HG03108 (cell line): ENCODE measurements around the gene PPP6R1.
"Not testable (repeated sequence)": the region's sequence is repeated elsewhere in the genome, so short reads cannot be mapped to it uniquely, and the experiment has no call there.

Experiments used
- ATAC-seq: cut with Tn5 transposase; IDR thresholded peaks from one replicate; pipeline ENCODE4 v1.9.1; 2021; ENCODE audit warnings: moderate library complexity; ENCODE audit not compliant: unreplicated experiment

The PPP6R1 gene

GRCh38 chr19:55227241-55228014 is 31.4 kb downstream of the PPP6R1 start:
- ATAC-seq: no peak

GRCh38 chr19:55226788-55227187 is 32.0 kb downstream of the PPP6R1 start:
- ATAC-seq: no peak

GRCh38 chr19:55226273-55226672 is 32.5 kb downstream of the PPP6R1 start:
- no peak for ATAC-seq

- no peak for ATAC-seq
Observed at GRCh38 chr19:55225415-55225958, 33.3 kb downstream of the PPP6R1 start.

- not testable (repeated sequence) for ATAC-seq
Observed at GRCh38 chr19:55224679-55225414, 34.0 kb downstream of the PPP6R1 start.

GRCh38 chr19:55224038-55224665 is 34.7 kb downstream of the PPP6R1 start:
- ATAC-seq: no peak

GRCh38 chr19:55223291-55224037 is 35.4 kb downstream of the PPP6R1 start:
- ATAC-seq: no peak

GRCh38 chr19:55220525-55220924 is 38.3 kb downstream of the PPP6R1 start:
- no peak for ATAC-seq

GRCh38 chr19:55216461-55217198 is 42.2 kb downstream of the PPP6R1 start:
- ATAC-seq: no peak

- no peak for ATAC-seq
Observed at GRCh38 chr19:55213547-55213946, 45.3 kb downstream of the PPP6R1 start.

- no peak for ATAC-seq
Observed at GRCh38 chr19:55212447-55212846, 46.4 kb downstream of the PPP6R1 start.

- no peak for ATAC-seq
Observed at GRCh38 chr19:55209693-55210472, 48.9 kb downstream of the PPP6R1 start.

- no peak for ATAC-seq
Observed at GRCh38 chr19:55208880-55209692, 49.7 kb downstream of the PPP6R1 start, which contains the start of gene PTPRH. PTPRH (minus strand) TSS chr19:55209501; CDS start chr19:55209433, 68 bp downstream.

GRCh38 chr19:55206664-55207500 is 51.9 kb downstream of the PPP6R1 start:
- no peak for ATAC-seq

GRCh38 chr19:55202199-55202598 is 56.6 kb downstream of the PPP6R1 start:
- ATAC-seq: not testable (repeated sequence)

- ATAC-seq: no peak
Observed at GRCh38 chr19:55199620-55200204, 59.1 kb downstream of the PPP6R1 start.

- no peak for ATAC-seq
Observed at GRCh38 chr19:55198651-55199050, 60.2 kb downstream of the PPP6R1 start.
